HEK293 (cell line): ENCODE results near the gene FRMD4A.
"Not testable (repeated sequence)": the region's sequence is repeated elsewhere in the genome, so short reads cannot be mapped to it uniquely, and the experiment has no call there.

ENCODE experiments used
- CTCF ChIA-PET: fragments of 350-600 bp; formaldehyde crosslinking; extraction: SDS; loops from one replicate; lab custom pipeline; 2021; ENCODE audit warnings: antibody characterized with exemption; lab: Yijun Ruan, JAX
- POLR2A ChIA-PET: fragments of 300-600 bp; formaldehyde crosslinking; extraction: SDS; loops from one replicate; lab custom pipeline; 2020; ENCODE audit warnings: antibody characterized with exemption, inconsistent platforms; lab: Yijun Ruan, JAX
- H3K27ac ChIP-seq: fragments of 200-500 bp; sonication (Bioruptor generic); 2 replicates; pipeline ENCODE4 v1.5.1; 2014; ENCODE audit warnings: low read depth, low read length, control low read depth, inconsistent platforms; ENCODE audit errors: extremely low read depth
- H3K36me3 ChIP-seq, 2 experiments: fragments of 200-500 bp in 1 of 2; sonication (Bioruptor generic) in 1 of 2; 1 replicate in 1 of 2; 2 replicates in 1 of 2; pipeline ENCODE4 v1.5.1; 2014 to 2017; ENCODE audit warnings: inconsistent platforms in 2 of 2, low read length in 2 of 2; ENCODE audit not compliant: control insufficient read depth in 2 of 2, insufficient read depth in 1 of 2
- H3K4me1 ChIP-seq: fragments of 200-500 bp; sonication (Bioruptor generic); 2 replicates; pipeline ENCODE4 v1.5.1; 2014; ENCODE audit warnings: mild to moderate bottlenecking, low read length, inconsistent platforms; ENCODE audit not compliant: control insufficient read depth, insufficient read depth
- H3K4me3 ChIP-seq: 2 replicates; pipeline ENCODE4 v1.5.1; 2011; ENCODE audit warnings: low read depth, mild to moderate bottlenecking, control low read depth, low read length, moderate library complexity
- H3K9me3 ChIP-seq: fragments of 200-500 bp; sonication (Bioruptor generic); 2 replicates; pipeline ENCODE4 v1.5.1; 2014; ENCODE audit warnings: low read depth, low read length, inconsistent platforms; ENCODE audit not compliant: control insufficient read depth, insufficient read depth
- ZBTB48 ChIP-seq: fragments of 450-650 bp; formaldehyde crosslinking; IDR thresholded peaks from 2 replicates; pipeline ENCODE4 v1.5.1; 2016; ENCODE audit warnings: missing biosample characterization, missing genetic modification characterization
- ZIC2 ChIP-seq: fragments of 450-650 bp; formaldehyde crosslinking; IDR thresholded peaks from 2 replicates; pipeline ENCODE4 v1.5.1; 2016; ENCODE audit warnings: missing biosample characterization, missing genetic modification characterization
- ZNF132 ChIP-seq: fragments of 450-650 bp; formaldehyde crosslinking; IDR thresholded peaks from 2 replicates; pipeline ENCODE4 v1.5.1; 2017; ENCODE audit warnings: missing biosample characterization, missing genetic modification characterization, borderline replicate concordance
- ZNF140 ChIP-seq: fragments of 450-650 bp; formaldehyde crosslinking; IDR thresholded peaks from 2 replicates; pipeline ENCODE4 v1.5.1; 2016; ENCODE audit warnings: missing biosample characterization, missing genetic modification characterization
- ZNF146 ChIP-seq: fragments of 450-650 bp; formaldehyde crosslinking; IDR thresholded peaks from 2 replicates; pipeline ENCODE4 v1.5.1; 2016; ENCODE audit warnings: missing biosample characterization, missing genetic modification characterization
- ZNF155 ChIP-seq: fragments of 450-650 bp; formaldehyde crosslinking; IDR thresholded peaks from 2 replicates; pipeline ENCODE4 v1.5.1; 2016; ENCODE audit warnings: missing biosample characterization, missing genetic modification characterization
- ZNF202 ChIP-seq: fragments of 450-650 bp; formaldehyde crosslinking; IDR thresholded peaks from 2 replicates; pipeline ENCODE4 v1.5.1; 2016; ENCODE audit warnings: missing biosample characterization, missing genetic modification characterization, borderline replicate concordance
- ZNF274 ChIP-seq, 2 experiments: fragments of 200-500 bp in 1 of 2; fragments of 450-650 bp in 1 of 2; sonication (Bioruptor generic) in 1 of 2; formaldehyde crosslinking in 1 of 2; IDR thresholded peaks; 2 replicates each; pipeline versions ENCODE4 v1.5.1 to v1.6.1; 2014 to 2016; ENCODE audit warnings: borderline replicate concordance in 1 of 2, inconsistent platforms in 1 of 2, low read length in 1 of 2, missing biosample characterization in 1 of 2, missing genetic modification characterization in 1 of 2
- ZNF585B ChIP-seq: fragments of 450-650 bp; formaldehyde crosslinking; IDR thresholded peaks from 2 replicates; pipeline ENCODE4 v1.5.1; 2016; ENCODE audit warnings: missing biosample characterization, missing genetic modification characterization
- ZNF596 ChIP-seq: fragments of 450-650 bp; IDR thresholded peaks from 2 replicates; pipeline ENCODE4 v1.5.0; 2018; ENCODE audit warnings: missing biosample characterization, mild to moderate bottlenecking, missing genetic modification characterization, moderate library complexity
- ZNF629 ChIP-seq: fragments of 450-650 bp; formaldehyde crosslinking; IDR thresholded peaks from 2 replicates; pipeline ENCODE4 v1.5.1; 2017; ENCODE audit warnings: missing biosample characterization, missing genetic modification characterization
- ZNF654 ChIP-seq: fragments of 450-650 bp; formaldehyde crosslinking; IDR thresholded peaks from 2 replicates; pipeline ENCODE4 v1.5.1; 2016; ENCODE audit warnings: low read depth, missing biosample characterization, missing genetic modification characterization
- ZNF658 ChIP-seq: fragments of 450-650 bp; formaldehyde crosslinking; IDR thresholded peaks from 2 replicates; pipeline ENCODE4; 2016; ENCODE audit warnings: missing biosample characterization, missing genetic modification characterization
- ZNF843 ChIP-seq: fragments of 450-650 bp; formaldehyde crosslinking; IDR thresholded peaks from 2 replicates; pipeline ENCODE4 v1.5.1; 2016; ENCODE audit warnings: missing biosample characterization, missing genetic modification characterization
- TF ChIP-seq, protein P1 (sequence below): fragments of 450-650 bp; formaldehyde crosslinking; IDR thresholded peaks from 2 replicates; pipeline ENCODE4 v1.5.1; 2016; ENCODE audit warnings: missing biosample characterization, missing genetic modification characterization
- TF ChIP-seq, protein P2 (sequence below): fragments of 450-650 bp; formaldehyde crosslinking; conservative IDR thresholded peaks from 2 replicates; pipeline ENCODE4 v1.5.1; 2016; ENCODE audit warnings: low read depth, missing biosample characterization, missing genetic modification characterization
- TF ChIP-seq, protein P3 (sequence below): fragments of 450-650 bp; formaldehyde crosslinking; IDR thresholded peaks from 2 replicates; pipeline ENCODE4 v1.5.1; 2016; ENCODE audit warnings: missing biosample characterization, missing genetic modification characterization, low read depth
- TF ChIP-seq, protein P4 (sequence below): fragments of 450-650 bp; formaldehyde crosslinking; IDR thresholded peaks from 2 replicates; pipeline ENCODE4 v1.5.1; 2016; ENCODE audit warnings: missing biosample characterization, missing genetic modification characterization

The FRMD4A gene

DNA sequence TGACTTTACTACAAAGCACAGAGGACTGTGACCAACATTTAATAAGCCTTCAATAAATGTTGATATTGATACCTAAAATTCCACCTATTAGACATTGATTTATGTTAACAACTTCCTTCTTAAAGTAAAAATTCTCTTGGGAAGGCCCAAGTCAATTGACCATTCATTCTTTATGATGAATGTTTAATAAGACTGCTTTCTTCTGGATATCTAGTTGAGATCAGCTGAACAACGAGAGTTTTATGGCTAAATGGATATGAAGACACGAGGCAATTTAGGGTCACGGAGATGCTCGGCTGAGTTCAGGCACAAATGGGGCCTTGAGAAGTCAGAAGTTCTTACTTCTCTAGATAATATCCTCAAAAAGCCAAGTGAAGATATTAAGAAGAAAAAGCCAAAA is 258.8 kb downstream of the FRMD4A start (continued):
- TF ChIP-seq, protein P1, sequence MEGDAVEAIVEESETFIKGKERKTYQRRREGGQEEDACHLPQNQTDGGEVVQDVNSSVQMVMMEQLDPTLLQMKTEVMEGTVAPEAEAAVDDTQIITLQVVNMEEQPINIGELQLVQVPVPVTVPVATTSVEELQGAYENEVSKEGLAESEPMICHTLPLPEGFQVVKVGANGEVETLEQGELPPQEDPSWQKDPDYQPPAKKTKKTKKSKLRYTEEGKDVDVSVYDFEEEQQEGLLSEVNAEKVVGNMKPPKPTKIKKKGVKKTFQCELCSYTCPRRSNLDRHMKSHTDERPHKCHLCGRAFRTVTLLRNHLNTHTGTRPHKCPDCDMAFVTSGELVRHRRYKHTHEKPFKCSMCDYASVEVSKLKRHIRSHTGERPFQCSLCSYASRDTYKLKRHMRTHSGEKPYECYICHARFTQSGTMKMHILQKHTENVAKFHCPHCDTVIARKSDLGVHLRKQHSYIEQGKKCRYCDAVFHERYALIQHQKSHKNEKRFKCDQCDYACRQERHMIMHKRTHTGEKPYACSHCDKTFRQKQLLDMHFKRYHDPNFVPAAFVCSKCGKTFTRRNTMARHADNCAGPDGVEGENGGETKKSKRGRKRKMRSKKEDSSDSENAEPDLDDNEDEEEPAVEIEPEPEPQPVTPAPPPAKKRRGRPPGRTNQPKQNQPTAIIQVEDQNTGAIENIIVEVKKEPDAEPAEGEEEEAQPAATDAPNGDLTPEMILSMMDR (tag by site-specific recombination) = no peak

DNA sequence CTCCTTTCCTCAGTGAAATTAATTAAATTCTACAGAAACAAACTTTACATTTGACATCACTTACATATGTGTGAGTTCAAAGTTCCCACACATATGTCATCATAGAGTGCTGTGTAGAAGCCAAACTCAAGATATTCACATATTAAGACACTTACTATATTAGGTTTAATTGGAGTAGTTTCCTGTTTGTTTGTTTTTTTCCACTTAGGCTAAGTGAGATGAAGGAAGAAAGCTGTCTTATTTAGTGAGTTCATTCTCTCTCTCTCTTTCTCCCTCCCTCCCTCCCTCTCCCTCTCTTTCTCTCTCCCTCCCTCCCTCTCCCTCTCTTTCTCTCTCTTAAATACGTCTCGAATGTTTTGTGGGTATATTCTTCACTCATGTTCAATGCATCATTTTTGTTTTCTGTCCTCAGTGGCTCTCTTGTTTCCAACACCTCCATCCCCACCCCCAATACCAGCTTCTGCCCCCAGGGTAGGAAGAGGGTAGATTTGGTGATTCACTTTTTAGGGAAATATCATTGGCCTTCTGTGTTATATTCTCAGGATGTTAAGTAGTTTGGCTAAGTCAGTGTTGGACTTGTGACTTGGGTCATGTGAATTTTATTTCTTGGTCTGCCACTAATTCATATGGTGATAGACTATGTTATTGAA is 262.0 kb downstream of the FRMD4A start:
- Histone ChIP-seq H3K27ac (no peak overlapping the region), H3K9me3 (no peaks in the 10 kb centered on the region), H3K36me3 (no peaks in the 10 kb centered on the region), H3K4me1 (no peaks in the 10 kb centered on the region), H3K4me3 (no peak overlapping the region)
- ChIA-PET POLR2A (no interaction called here), CTCF (interaction anchor here (0.6 kb wide), 1 partner anchor 29 kb away, joined by 3 read pairs; no protein-coding TSS in a partner anchor)
- TF ChIP-seq ZNF155 (tag by site-specific recombination) = no peak
- no peak for TF ChIP-seq ZNF146 (tag by site-specific recombination)
- no peak for TF ChIP-seq ZIC2 (tag by site-specific recombination)
- no peak for TF ChIP-seq ZNF658 (tag by site-specific recombination)
- TF ChIP-seq ZNF843 (tag by site-specific recombination) = no peak
- TF ChIP-seq ZBTB48 (tag by site-specific recombination) = no peak
- no peak for TF ChIP-seq ZNF140 (tag by site-specific recombination)
- TF ChIP-seq ZNF629 (tag by site-specific recombination) = no peak
- TF ChIP-seq ZNF132 (tag by site-specific recombination) = no peak
- no peak for TF ChIP-seq ZNF274 (IDR thresholded peaks at IDR 0.05; ENCODE audit: low read length)
- no peak for TF ChIP-seq ZNF274 (tag by site-specific recombination; IDR thresholded peaks at IDR 0.05; ENCODE audit: borderline replicate concordance)
- TF ChIP-seq, protein P2, sequence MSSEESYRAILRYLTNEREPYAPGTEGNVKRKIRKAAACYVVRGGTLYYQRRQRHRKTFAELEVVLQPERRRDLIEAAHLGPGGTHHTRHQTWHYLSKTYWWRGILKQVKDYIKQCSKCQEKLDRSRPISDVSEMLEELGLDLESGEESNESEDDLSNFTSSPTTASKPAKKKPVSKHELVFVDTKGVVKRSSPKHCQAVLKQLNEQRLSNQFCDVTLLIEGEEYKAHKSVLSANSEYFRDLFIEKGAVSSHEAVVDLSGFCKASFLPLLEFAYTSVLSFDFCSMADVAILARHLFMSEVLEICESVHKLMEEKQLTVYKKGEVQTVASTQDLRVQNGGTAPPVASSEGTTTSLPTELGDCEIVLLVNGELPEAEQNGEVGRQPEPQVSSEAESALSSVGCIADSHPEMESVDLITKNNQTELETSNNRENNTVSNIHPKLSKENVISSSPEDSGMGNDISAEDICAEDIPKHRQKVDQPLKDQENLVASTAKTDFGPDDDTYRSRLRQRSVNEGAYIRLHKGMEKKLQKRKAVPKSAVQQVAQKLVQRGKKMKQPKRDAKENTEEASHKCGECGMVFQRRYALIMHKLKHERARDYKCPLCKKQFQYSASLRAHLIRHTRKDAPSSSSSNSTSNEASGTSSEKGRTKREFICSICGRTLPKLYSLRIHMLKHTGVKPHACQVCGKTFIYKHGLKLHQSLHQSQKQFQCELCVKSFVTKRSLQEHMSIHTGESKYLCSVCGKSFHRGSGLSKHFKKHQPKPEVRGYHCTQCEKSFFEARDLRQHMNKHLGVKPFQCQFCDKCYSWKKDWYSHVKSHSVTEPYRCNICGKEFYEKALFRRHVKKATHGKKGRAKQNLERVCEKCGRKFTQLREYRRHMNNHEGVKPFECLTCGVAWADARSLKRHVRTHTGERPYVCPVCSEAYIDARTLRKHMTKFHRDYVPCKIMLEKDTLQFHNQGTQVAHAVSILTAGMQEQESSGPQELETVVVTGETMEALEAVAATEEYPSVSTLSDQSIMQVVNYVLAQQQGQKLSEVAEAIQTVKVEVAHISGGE (tag by site-specific recombination) = no peak
- TF ChIP-seq ZNF202 (tag by site-specific recombination) = no peak
- TF ChIP-seq, protein P3, sequence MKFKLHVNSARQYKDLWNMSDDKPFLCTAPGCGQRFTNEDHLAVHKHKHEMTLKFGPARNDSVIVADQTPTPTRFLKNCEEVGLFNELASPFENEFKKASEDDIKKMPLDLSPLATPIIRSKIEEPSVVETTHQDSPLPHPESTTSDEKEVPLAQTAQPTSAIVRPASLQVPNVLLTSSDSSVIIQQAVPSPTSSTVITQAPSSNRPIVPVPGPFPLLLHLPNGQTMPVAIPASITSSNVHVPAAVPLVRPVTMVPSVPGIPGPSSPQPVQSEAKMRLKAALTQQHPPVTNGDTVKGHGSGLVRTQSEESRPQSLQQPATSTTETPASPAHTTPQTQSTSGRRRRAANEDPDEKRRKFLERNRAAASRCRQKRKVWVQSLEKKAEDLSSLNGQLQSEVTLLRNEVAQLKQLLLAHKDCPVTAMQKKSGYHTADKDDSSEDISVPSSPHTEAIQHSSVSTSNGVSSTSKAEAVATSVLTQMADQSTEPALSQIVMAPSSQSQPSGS (tag by site-specific recombination) = no peak
- TF ChIP-seq ZNF654 (tag by site-specific recombination) = no peak
- no peak for TF ChIP-seq ZNF585B (tag by site-specific recombination)
- TF ChIP-seq ZNF596 (tag by site-specific recombination) = no peak

DNA sequence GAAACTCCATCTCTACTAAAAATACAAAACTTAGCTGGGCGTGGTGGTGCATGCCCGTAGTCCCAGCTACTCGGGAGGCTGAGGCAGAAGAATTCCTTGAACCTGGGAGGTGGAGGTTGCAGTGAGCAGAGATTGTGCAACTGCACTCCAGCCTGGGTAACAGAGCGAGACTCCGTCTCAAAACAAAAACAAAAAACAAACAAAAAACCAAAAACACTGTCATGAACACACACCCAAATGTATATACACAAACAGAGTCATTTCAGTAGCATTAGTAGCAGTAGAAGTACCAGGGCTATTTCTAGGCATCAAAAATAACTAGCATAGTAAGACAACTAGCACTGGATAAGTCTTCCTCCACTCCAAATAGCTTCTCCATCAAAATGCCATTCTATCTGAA is 263.1 kb downstream of the FRMD4A start:
- H3K27ac ChIP-seq, H3K36me3 ChIP-seq, H3K9me3 ChIP-seq, H3K4me3 ChIP-seq, POLR2A ChIA-PET, CTCF ChIA-PET, H3K4me1 ChIP-seq: not testable (repeated sequence)
- TF ChIP-seq, protein P4, sequence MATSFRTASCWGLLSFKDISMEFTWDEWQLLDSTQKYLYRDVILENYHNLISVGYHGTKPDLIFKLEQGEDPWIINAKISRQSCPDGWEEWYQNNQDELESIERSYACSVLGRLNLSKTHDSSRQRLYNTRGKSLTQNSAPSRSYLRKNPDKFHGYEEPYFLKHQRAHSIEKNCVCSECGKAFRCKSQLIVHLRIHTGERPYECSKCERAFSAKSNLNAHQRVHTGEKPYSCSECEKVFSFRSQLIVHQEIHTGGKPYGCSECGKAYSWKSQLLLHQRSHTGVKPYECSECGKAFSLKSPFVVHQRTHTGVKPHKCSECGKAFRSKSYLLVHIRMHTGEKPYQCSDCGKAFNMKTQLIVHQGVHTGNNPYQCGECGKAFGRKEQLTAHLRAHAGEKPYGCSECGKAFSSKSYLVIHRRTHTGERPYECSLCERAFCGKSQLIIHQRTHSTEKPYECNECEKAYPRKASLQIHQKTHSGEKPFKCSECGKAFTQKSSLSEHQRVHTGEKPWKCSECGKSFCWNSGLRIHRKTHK (tag by site-specific recombination) = peak; percentile 97
